NCI-H82 (cell line): ENCODE measurements around the gene EMC6.

Experiments used
- DNase-seq: peaks from one replicate; lab custom pipeline; 2025; lab: John Stamatoyannopoulos, UW

The EMC6 gene

GRCh38 chr17:3656353-3656752 is 12.3 kb upstream of the EMC6 start:
- DNase-seq = no peak

- DNase-seq = no peak
Measured at GRCh38 chr17:3656755-3657587, 11.6 kb upstream of the EMC6 start.

- no peak for DNase-seq
Measured at GRCh38 chr17:3657588-3657869, 11.1 kb upstream of the EMC6 start.

DNA sequence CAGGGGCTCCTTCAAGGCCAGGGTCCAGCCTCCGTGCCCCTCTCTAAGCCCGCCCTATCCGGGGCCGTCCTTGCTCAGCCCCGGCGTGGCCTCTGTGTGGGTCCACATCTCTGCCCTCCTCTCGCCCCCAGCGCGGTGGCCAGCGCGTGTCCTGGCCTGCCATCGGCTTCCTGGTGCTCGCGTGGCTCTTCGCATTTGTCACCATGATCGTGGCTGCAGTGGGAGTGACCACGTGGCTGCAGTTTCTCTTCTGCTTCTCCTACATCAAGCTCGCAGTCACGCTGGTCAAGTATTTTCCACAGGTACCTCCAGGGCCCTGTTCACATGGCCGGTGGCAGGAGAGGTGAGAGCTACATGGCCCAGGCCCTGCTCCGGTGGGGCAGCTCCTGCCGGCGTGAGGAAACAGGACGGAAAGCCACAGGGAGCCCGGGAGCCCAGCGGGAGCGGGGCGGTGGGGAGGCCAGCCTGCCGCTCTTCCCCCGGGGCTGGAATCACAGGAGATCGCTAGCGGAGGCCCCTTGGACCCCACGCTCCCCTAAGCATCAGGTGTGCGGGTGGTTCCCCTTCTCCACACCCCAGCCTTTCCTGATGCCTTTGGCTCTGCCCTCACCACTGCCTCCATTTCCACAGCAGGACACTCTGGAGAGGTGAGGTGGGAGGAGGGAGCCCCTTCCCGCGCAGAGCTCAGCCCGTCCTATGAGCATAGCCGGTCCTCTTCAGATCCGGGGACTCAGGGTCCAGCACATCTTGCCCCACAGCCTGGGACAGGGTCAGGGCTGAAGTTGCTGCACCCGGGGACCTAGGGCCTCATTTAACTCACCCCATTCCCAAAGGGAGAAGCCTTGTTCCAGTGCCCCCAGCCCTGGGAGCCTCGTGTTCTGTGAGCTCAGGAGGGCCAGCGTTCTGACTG is 10.5 kb upstream of the EMC6 start:
- no peak for DNase-seq

GRCh38 chr17:3658784-3659449 is 9.7 kb upstream of the EMC6 start:
- DNase-seq = no peak

DNA sequence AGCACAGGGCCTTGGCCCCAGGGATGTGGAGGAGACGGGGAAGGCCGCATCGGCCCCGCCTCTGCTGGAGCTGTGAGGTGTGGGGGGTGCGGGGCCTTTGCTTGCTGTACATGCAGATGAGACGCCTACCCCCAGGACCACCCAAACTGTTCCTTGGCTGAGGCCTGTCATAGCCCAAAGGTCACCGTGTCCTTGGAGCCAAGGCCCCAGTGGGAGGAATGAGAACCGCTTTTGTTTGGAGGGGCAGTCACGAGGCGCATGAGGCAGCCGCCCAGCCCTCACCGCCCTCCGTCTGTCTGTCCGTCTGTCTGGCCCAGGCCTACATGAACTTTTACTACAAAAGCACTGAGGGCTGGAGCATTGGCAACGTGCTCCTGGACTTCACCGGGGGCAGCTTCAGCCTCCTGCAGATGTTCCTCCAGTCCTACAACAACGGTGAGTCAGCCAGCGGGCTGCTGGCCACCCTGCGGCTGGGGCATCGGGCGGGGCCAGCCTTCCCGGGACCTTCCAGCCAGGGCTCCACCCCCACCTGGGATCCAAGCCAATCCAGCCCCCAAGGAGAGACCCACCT is 9.0 kb upstream of the EMC6 start:
- no peak for DNase-seq

- DNase-seq = no peak
Measured at GRCh38 chr17:3660311-3660891, 8.2 kb upstream of the EMC6 start.

DNA sequence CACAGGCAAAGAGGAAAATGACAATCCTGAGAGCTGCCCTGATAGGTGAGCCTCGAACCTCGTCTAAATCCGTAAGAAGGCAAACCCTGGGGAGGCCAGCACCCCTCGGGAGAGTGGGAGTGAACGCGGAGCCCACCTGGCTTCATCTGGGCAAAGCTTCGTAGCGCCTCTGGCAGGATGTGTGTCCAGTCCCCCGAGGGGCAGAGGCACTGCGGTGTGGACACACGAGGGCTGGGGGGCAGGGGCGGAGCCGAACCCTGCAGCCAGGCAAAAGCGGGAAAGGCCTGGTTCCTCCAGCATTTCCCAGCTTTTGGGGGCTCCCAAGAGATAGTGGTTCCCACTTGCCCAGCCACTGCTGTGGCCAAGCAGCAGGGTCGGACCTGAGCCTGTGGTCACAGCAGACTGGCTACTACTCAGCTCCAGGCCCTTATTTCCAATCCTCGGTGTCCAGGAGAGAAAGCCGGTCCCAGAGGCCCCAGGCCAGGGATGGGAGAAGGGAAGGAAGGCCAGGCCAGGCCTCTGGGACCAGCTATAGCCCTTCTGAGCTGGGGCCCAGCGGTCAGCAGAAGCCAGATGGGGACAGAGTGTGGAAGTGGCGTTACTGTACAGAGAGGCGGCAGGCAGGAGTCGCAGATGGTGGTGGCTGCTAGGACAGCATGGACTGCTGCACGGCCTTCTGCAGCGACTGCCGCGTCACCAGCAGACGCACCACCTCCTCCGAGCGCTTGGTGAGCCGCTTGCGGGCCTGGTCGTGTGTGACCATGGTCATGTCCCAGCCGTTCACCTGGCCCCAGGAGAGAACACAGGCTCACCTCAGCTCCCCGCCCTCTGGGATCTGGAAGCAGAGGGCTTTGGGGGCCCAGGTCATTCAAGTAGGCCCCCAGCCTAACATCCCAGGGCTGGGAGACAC is 5.3 kb upstream of the EMC6 start:
- no peak for DNase-seq

GRCh38 chr17:3665834-3666233 is 2.8 kb upstream of the EMC6 start:
- no peak for DNase-seq

- no peak for DNase-seq
Measured at GRCh38 chr17:3666516-3666915, 2.1 kb upstream of the EMC6 start.

- peak; percentile 75 for DNase-seq
Measured at GRCh38 chr17:3667366-3668278, 990 bp upstream of the EMC6 start.

GRCh38 chr17:3669085-3669347 is 404 bp downstream of the EMC6 start:
- no peak for DNase-seq

DNA sequence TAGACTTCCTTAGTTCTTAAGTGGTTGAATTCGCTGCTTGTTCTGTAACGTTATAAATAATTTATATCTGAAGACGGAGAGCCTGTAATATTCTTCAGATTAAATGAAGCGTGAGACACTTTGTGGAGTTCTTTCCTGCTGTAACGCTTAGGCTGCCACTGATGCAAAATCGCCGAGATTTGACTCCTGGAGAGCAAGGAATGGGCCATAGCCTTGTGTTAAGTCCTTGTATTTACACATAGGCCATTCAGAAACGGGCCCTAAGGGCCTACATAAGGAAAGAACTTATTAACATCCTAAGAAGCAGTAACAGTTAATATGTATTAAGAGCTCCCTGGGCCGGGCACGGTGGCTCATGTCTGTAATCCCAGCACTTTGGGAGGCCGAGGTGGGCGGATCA is 936 bp downstream of the EMC6 start:
- peak; percentile 38 for DNase-seq

- no peak for DNase-seq
Measured at GRCh38 chr17:3672571-3672970, 4.0 kb downstream of the EMC6 start.

GRCh38 chr17:3675886-3676285 is 7.3 kb downstream of the EMC6 start:
- DNase-seq = no peak

GRCh38 chr17:3678095-3678820 is 9.6 kb downstream of the EMC6 start:
- DNase-seq = peak; percentile 52

- no peak for DNase-seq
Measured at GRCh38 chr17:3678821-3679530, 10.4 kb downstream of the EMC6 start.

DNA sequence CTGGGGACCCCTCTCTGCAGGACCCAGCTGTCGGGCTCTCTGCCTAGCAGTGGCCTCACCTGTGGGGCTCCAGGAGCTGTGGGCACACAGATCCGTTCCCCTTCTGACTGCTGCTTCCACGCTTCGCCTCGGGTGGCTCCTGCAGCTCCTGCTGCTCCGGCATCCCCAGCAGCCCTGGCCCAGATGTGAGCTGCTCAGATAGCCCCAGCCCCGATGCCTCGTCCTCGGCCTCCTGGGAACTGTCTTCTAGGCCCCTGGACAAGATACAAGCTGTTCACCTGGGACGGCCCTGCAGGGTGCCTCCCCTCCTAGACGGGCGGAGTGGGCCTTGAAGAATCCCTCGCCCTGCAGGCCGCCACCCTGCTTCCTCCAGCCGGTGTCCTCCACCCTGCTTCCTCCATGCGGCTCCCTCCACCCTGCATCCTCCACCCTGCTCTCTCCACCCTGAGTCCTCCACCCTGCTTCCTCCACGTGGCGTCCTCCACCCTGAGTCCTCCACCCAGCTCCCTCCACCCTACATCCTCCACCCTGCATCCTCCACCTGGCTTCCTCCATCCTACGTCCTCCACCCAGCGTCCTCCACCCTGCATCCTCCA is 11.0 kb downstream of the EMC6 start:
- peak; percentile 39 for DNase-seq
